IPS-NIHi7 (cell line): ENCODE results near the gene ITSN1.
"Not testable (repeated sequence)": the region's sequence is repeated elsewhere in the genome, so short reads cannot be mapped to it uniquely, and the experiment has no call there.

Experiments used
- DNase-seq: peaks from one replicate; pipeline ENCODE4 v3.0.0; 2012; ENCODE audit warnings: mixed read lengths; ENCODE audit errors: extremely low spot score

The ITSN1 gene

DNA sequence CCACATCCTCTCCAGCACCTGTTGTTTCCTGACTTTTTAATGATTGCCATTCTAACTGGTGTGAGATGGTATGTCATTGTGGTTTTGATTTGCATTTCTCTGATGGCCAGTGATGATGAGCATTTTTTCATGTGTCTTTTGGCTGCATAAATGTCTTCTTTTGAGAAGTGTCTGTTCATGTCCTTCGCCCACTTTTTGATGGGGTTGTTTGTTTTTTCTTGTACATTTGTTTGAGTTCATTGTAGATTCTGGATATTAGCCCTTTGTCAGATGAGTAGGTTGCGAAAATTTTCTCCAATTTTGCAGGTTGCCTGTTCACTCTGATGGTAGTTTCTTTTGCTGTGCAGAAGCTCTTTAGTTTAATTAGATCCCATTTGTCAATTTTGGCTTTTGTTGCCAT, 283.9 kb downstream of the ITSN1 start:
- DNase-seq, result not testable (repeated sequence)

DNA sequence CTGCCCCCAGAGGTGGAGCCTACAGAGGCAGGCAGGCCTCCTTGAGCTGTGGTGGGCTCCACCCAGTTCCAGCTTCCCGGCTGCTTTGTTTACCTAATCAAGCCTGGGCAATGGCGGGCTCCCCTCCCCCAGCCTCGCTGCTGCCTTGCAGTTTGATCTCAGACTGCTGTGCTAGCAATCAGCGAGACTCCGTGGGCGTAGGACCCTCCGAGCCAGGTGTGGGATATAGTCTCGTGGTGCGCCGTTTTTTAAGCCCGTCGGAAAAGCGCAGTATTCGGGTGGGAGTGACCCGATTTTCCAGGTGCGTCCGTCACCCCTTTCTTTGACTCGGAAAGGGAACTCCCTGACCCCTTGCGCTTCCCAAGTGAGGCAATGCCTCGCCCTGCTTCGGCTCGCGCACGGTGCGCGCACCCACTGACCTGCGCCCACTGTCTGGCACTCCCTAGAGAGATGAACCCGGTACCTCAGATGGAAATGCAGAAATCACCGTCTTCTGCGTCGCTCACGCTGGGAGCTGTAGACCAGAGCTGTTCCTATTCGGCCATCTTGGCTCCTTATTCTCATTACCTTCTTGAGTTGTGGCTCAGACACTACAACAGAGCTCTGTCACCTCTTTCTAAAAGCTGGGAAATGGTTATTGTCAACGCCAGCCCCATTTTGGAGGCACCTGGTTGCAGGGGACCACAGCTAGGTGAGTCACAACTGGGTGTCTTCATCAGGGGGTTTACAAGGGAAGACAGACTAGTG, 288.9 kb downstream of the ITSN1 start:
- DNase-seq, result peak; percentile 30

DNA sequence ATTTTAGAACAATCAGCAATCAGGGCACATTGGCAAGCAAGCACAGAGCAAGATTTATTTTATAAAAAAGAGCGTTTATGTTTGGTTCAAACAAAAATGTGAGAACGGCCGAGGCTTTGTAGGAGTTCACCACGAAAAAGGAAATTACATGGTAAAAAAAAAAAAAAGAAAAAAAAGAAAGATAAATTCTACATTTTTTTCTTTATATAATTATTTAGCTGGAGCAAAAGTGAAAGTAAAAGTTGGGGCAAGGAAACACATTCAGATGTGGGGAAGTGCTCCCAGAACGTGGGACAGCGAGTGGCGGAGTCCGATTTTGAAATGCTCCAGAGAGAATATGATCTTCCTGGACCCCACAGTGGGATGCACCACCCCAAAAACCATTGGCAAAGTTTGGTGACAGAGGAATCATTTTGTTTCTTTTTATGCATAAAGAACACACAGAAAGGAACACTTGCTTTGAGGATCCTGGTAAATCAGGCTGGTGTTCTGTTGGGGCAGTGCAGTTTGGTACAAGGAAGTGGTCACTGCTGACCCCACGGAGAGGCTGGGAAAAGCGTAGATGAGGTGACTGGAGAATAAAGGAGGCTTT, 289.6 kb downstream of the ITSN1 start:
- DNase-seq, result no peak

DNA sequence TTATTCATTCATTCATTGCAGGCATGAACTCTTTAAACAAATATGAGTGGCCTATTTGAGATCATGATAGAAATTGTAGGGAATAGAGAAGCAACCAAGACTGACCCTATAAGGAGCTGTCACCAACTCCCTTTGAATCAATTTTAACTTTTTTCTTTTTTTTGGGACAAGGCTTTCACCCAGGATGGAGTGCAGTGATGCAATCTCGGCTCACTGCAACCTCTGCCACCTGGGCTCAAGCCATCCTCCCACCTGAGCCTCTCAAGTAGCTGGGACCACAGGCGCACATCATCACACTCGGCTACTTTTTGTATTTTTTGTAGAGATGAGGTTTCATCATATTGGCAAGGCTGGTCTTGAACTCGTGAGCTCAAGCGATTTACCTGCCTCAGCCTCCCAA, 290.4 kb downstream of the ITSN1 start:
- DNase-seq, result no peak

DNA sequence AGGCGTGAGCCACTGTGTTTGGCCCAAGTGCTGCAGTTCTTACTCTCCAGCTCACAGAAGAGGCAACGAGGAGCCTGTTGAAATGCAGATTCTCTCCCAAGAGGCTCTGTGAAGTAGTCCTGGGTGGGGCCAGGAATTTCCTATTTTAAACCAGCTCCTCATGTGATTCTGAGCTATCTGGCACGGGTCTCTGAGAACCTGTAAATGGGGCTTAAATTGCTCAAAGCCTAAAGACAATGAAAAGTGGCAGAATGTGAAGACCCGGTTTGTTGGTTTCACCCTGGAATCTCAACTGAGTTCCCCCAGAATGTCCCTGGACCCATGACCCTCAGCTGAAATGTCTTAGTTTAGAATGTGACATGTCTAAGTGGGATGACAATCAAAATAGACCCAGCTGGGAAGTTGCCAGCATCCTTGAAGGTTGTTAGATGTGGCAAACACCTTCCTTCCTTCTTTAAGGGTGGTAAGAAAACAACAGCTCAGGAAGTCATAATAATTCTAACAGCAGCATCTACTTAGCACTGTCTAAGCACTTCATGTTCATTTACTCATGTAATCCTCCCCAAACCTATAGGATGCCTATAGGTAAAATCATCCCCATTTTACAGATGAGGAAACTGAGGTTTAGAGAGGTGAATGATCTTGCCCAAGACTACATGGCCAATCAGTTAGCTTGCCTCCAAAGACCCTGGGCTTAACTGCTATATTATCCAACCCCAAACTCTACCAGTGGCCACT, 294.2 kb downstream of the ITSN1 start:
- no peak for DNase-seq

DNA sequence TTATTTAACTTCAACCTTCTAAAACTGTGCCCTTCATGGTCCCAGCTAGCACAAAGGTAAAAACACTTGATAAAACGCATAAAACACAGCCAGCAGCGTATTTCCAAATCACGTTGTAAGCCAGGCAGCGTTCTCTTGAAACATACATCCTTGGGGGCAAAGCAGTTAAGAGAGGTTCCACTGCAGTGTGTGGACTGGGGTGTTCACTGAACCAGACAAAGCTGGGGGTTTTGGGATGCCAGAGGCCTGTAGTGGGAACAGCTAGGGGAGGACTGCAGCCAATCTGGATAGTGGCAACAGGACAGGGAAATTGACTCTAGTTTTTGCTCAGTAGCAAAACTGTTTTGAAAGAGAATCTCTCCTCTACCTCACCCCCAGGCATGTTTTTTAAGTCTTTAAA, 294.8 kb downstream of the ITSN1 start:
- no peak for DNase-seq

DNA sequence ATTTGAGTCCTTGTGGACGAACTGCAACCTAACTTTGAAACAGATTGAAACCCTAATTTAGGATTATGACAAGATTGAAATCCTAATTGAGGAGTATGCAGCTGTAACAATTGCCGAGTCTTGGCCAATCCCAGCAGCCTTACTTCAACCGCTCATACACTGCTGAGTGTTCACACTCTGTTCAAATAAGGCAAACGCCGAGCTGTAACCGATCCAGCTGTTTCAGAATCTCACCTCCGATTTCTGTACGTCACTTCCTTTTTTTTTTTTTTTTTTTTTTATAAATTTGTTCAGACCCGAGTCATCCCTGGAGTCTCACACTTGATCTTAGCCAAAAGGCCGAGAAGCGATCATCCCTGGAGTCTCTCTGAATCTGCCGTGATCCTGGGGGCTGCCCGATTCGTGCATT, 295.6 kb downstream of the ITSN1 start:
- DNase-seq, result no peak

DNA sequence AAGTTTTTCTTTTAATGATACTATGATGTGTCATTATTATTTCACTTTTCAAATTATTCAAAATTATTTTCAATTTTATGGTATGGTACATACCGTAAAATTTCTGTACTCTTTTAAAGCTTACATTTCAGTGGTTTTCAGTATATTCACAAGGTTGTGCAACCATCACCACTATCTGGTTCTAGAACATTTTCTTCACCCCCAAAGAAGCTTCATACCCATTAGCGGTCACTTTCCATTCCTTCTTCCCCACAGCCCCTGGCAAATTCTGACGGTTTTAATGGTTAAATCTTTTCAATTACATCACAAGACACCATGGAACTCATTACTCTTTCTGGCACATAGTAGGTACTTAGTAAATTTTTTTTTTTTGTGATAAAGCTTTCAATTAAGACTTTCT, 296.1 kb downstream of the ITSN1 start:
- no peak for DNase-seq

DNA sequence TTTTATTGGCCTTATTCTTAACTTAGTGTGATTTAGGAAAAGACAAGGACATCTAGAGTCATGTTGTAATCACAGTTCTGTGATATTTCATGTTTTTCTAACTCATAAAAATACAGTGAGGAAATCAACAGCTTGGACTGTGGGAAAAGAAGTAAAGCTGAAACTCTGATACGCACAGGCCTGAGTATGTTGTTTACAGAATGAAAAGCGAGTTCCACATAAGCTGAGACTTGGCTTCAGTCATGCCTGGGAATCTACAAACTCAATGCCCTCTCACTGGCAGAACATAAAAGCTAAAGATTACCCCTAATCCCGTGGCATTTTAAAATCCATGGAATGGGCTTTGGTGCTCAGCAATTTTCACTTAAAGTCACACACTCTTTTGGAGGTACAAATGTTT, 296.9 kb downstream of the ITSN1 start:
- no peak for DNase-seq

DNA sequence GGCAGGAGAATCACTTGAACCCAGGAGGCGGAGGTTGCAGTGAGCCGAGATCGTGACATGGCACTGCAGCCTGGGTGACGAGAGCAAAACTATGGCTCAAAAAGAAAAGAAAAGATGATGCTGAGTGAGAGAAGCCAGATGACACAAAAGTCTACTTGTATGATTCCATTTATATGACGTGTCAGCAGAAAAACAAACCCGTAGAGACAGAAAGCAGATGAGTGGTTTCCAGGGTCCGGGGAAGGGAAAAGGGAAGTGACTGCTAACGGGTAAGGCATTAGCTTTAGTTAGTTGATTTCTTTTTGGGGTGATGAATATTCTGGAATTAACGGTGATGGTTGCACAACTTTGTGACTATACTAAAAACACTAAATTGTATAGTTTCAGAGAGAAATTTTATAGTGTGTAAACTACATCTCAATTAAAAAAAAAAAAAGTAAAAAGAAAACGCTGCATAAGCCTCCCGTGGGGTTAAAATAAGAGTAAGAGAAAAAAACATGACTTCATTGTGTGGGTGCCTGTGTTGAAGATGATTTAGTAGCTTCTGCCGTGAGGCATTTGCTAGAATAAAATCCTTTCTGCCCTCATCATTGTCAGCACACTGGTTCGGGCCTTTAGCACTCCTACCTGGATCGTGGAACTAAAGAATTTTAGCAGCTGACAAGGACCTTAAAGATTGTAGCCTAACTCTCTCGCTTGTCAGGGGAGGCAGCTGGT, 298.0 kb downstream of the ITSN1 start:
- DNase-seq, result no peak

DNA sequence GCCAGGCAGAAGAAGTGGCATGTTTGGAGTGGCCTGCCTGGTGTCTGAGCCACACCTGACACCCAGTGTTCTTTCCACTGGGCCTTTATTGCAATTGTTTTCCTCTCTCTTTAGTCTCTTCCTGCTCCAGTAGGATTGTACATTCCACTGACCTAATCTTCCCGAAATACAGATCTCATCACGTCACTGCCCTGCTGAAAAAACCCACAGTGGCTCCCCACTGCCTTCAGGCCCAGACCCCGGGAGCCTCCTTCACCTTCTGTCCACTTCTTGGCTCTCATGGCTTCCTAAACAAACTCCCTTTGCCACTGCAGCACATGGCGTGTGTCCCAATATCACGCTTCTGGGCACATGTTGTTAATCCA, 298.6 kb downstream of the ITSN1 start:
- no peak for DNase-seq

DNA sequence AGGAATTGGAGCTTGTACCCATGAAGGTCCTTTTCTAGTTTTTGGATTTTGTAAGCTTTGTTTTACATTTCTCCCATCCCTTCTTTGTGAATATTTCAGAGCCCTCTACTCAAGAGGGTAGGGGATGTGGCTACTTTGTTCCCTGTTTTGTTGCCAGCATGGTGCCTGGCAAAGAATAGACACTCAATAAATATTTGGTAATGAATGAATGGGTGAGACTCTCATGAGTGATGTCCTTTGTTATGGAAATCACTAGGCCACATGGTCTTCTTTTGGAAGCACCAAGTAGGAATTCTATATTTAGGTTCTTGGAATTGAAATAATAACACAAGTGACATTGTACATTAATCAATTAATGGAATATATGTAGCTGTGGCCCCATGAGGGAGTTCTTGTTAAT, 300.1 kb downstream of the ITSN1 start:
- no peak for DNase-seq

DNA sequence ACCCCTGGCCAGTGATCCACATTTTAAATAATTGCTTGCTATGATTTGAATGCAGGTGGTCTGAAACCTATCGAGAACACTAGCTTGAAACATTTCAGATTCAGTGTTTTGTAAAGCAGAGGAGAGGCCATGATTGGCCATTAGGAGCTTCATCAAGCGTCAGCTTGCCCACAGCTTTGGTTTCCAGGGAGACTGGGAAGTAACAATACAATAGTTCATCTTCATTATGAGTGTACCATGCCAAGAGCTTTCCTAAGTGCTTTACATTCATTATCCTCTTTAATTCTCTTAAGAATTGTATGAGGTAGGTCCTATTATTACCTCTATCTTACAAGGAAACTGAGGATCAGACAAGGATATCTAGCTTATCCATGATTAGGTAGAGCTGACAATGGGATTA, 301.0 kb downstream of the ITSN1 start:
- DNase-seq, result no peak

DNA sequence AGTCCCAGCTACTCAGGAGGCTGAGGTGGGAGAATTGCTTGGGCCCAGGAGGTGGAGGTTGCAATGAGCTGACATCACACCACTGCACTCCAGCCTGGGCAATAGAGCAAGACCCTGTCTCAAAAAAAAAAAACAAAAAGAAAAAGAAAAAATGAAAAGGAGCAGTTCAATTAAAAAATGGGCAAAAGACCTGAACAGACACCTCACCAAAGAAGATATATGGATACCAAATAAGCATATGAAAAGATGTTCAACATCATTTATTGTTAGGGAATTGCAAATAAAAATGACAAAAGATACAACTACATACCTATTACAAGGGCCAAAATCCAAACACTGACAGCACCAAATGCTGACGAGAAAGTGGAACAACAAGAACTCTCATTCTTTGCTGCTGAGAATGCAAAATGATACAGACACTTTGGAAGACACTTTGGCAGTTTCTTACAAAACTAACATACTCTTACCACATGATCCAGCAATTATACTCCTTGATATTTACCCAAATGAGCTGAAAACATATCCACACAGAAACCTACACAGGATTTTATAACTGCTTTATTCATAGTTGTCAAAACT, 302.0 kb downstream of the ITSN1 start:
- DNase-seq, result no peak

DNA sequence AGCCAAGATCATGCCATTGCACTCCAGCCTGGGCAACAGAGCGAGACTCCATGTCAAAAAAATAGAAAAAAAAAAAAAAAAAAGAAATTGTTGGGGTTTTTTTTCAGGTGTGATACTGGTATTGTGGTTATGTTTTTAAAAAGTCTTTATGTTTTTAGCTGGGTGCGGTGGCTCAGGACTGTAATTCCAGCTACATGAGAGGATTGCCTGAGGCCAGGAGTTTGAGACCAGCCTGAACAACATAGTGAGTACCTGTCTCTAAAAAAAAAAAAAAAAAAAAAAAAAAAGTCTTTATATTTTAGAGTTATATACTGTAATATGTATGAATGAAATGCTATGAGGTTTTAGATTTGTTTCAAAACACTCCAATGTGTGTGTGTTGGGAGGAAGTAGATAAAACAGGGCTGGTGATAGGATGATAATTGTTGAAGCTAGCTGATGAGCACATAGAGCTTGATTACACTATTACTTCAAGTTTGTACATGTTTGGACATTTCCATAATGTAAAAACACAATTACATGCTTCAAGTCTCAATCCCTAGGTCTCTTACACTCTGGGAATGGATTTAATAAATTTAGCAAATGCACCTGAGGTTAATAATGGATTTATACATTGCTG, 303.5 kb downstream of the ITSN1 start:
- DNase-seq, result no peak

DNA sequence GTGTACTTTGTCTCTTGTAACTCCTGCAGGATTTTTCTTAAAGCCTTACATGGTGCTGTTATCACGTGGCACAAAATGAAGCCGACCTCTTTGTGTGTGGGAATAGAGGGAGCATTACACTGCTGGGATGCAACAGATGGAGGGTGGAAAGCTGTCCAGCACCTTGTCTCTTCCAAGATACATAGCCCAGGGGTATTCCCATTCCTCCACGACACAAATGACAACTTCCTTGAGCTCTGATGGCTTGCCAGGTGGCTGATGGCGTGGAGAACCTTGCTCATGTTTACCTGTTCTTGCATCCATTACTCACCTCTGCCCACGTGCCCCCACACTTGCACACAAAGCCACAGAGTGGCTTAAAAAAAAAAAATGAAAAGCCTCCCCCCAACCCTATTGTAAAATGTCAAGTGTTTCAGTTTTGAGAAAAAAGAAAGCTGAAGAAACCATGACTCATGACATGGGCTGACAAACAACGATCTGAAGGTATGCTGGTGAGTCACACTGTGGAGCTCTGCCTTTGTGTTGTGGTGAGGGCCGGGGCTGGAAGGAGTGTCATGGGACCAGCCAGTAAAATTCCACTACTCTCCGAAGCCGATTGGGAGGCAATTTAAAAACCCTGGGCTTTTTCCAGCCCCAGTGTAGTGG, 305.3 kb downstream of the ITSN1 start:
- peak; percentile 92 for DNase-seq

DNA sequence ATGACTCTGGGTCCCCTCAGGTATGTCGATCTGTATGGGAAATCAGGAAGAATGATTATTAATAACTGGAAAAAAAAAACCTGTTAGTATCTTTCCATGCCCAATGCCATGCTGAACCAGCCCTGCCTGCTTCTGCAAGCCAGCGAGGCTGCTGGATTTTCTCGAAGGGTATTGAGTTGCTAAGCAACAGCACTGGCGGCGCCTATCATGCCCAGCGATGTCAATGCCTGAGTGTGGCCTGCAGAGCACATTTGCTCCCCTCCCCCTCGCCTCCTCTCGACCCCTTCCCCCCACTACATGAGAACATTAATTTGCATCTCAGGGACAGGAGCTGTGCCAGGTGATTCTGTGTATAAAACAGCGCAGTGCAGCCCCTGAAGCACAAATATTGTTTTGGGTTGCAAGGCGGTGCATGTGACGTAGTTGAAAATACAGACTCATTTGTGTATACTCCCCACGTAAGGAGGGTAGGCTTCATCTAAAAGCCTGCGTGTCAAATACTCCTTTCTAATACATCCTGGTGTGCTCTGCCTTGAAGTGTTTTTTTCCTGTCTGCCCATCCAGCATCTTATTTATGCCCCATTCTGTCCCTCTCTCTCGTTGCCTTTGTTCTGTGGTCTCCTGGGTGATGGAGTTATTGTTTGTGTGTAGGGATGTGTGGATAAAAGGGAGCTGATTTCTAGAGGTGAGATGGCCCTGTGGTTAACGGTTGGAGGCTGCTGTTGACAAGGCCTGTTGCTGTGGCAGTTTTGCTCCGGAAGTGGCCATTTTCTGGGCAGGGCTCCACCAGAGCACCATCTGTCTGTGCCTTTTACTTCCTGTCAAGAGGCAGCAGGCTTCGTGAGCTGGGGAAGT, 306.0 kb downstream of the ITSN1 start:
- peak; percentile 90 for DNase-seq

DNA sequence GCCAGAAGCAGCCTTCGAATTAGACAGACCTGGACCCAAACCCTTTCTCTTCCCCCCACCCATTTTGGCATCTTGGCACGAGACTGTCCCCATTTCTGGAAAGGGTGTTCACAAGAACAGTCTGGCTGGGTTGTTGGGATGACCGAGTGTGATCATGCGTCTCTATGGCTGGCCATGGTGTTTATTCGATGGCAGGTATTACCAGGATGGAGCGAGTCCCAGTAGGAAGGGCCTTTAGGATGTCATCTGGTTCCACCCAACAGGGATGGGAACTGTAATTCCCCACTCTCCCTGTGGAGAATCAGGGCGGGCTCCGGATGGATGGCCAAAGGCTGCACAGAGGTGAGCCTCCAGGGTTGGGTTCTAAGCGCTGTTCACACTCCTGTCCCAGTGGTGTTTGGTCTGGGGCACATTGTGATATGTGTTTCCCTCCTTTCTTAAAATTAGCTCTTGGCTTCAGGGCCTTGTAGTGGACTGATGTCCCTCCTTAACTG, 306.7 kb downstream of the ITSN1 start:
- no peak for DNase-seq
